K562 (cell line): ENCODE data around the gene FBXL4. TPM values are rescaled to one million over a fixed set of nuclear protein-coding genes. Genes with fewer than 3 reads are reported as not detected.

Experiments
- FOXK1 ChIP-seq: sonication (generic); formaldehyde crosslinking; IDR thresholded peaks from 2 replicates; pipeline ENCODE4 v1.8.0; 2022; ENCODE audit warnings: missing genetic modification reagents, mild to moderate bottlenecking, borderline replicate concordance
- KAT7 ChIP-seq: sonication (generic); formaldehyde crosslinking; IDR thresholded peaks from 2 replicates; pipeline ENCODE4 v1.8.0; 2022; ENCODE audit warnings: missing genetic modification reagents, mild to moderate bottlenecking, borderline replicate concordance
- KLF13 ChIP-seq: fragments of 450-650 bp; IDR thresholded peaks from 2 replicates; pipeline ENCODE4 v1.6.1; 2016; ENCODE audit warnings: missing genetic modification characterization, low read depth, mild to moderate bottlenecking, missing compliant biosample characterization, moderate library complexity, borderline replicate concordance
- MED1 ChIP-seq: sonication (generic); formaldehyde crosslinking; IDR thresholded peaks from 2 replicates; pipeline ENCODE4 v1.8.1; 2023; ENCODE audit warnings: missing genetic modification reagents, borderline replicate concordance
- MEIS2 ChIP-seq: fragments of 450-650 bp; IDR thresholded peaks from 2 replicates; pipeline ENCODE4 v1.6.1; 2014; ENCODE audit warnings: mild to moderate bottlenecking; ENCODE audit not compliant: partially characterized antibody
- MTA2 ChIP-seq: fragments of 450-650 bp; IDR thresholded peaks from 2 replicates; pipeline ENCODE4 v1.6.1; 2016; ENCODE audit warnings: low read depth
- POLR2AphosphoS5 ChIP-seq: IDR thresholded peaks from 2 replicates; pipeline ENCODE4 v1.6.1; 2011; ENCODE audit warnings: mild to moderate bottlenecking, low read depth, low read length, moderate library complexity; ENCODE audit not compliant: control insufficient read depth, insufficient read depth
- RBM22 ChIP-seq: fragments of 200-400 bp; formaldehyde crosslinking; IDR thresholded peaks from 2 replicates; pipeline ENCODE4 v1.6.1; 2018; ENCODE audit warnings: low read length, low read depth; ENCODE audit not compliant: poor library complexity, severe bottlenecking
- RFX1 ChIP-seq: fragments of 450-650 bp; IDR thresholded peaks from 2 replicates; pipeline ENCODE4 v1.6.1; 2016; ENCODE audit warnings: mild to moderate bottlenecking, moderate library complexity
- SRF ChIP-seq, 2 experiments: fragments of 250-450, 450-650 bp in 1 of 2; sonication (Bioruptor Pico) in 1 of 2; sonication (generic) in 1 of 2; formaldehyde crosslinking; IDR thresholded peaks; 2 replicates each; pipeline versions ENCODE4 v1.5.0 to v1.5.1; 2020 to 2022; ENCODE audit warnings: mild to moderate bottlenecking in 1 of 2, missing genetic modification reagents in 1 of 2
- SRSF3 ChIP-seq: fragments of 200-400 bp; formaldehyde crosslinking; IDR thresholded peaks from 2 replicates; pipeline ENCODE4 v1.6.1; 2016; ENCODE audit warnings: mild to moderate bottlenecking, low read length, moderate library complexity; ENCODE audit not compliant: insufficient read depth
- STAT5A ChIP-seq: IDR thresholded peaks from 2 replicates; pipeline ENCODE4 v1.6.1; 2012; ENCODE audit warnings: low read length, inconsistent platforms, borderline replicate concordance
- XRCC4 ChIP-seq: IDR thresholded peaks from one replicate; pipeline ENCODE4 v1.6.1; 2011; ENCODE audit not compliant: insufficient read depth, insufficient read length; ENCODE audit errors: extremely low read depth
- ZBTB12 ChIP-seq: fragments of 250-450 bp; sonication (Bioruptor Pico); IDR thresholded peaks from 2 replicates; pipeline ENCODE4 v1.4.0; 2020
- ZNF140 ChIP-seq: fragments of 250-450 bp; sonication (Bioruptor Pico); IDR thresholded peaks from 2 replicates; pipeline ENCODE4 v1.8.0; 2021; ENCODE audit warnings: moderate library complexity, mild to moderate bottlenecking, inconsistent platforms
- ZNF263 ChIP-seq: sonication (generic); formaldehyde crosslinking; IDR thresholded peaks from 2 replicates; pipeline ENCODE4 v1.8.0; 2022; ENCODE audit warnings: mild to moderate bottlenecking, missing genetic modification reagents, borderline replicate concordance
- ZNF318 ChIP-seq, 2 experiments: fragments of 450-650 bp; IDR thresholded peaks; 2 replicates each; pipeline ENCODE4 v1.6.1; 2016; ENCODE audit warnings: mild to moderate bottlenecking in 2 of 2, borderline replicate concordance in 1 of 2, low read depth in 1 of 2, moderate library complexity in 1 of 2
- polyA plus RNA-seq, 8 experiments: library from polyadenylated mRNA; depleted of rRNA in 4 of 8; stranded (reverse) in 5 of 8; unstranded in 3 of 8; fragments of >200 nt; fragmentation: Nextera tagmentation in 2 of 8; fragmentation: Illumina TruSeq in 1 of 8; extraction: Ambion mirVana in 2 of 8; extraction: Trizol in 1 of 8; gene quantifications; 2 replicates each; pipeline versions ENCODE4 v1.2.1 to v1.2.3, GENCODE V29; 2011 to 2014; ENCODE audit warnings: inconsistent platforms in 1 of 8, missing spikeins in 1 of 8
- total RNA-seq, 7 experiments: library from RNA; depleted of rRNA in 6 of 7; stranded (reverse); fragments of >200 nt in 6 of 7; fragmentation: Illumina TruSeq in 2 of 7; extraction: Trizol in 2 of 7; gene quantifications; 2 replicates each; pipeline versions ENCODE4 v1.2.1 to v1.2.3, GENCODE V29; 2011 to 2021; ENCODE audit warnings: low replicate concordance in 1 of 7

FBXL4 gene
- total and polyA plus RNA-seq, 9 of the 15 experiments (the other 6 are each of a cell fraction or from before 2014, with no cell fraction given), result 4.2 to 23.1 (median 7.7) TPM

- no peak for TF ChIP-seq XRCC4
- no peak for TF ChIP-seq ZNF140
- TF ChIP-seq RBM22, result no peak
- TF ChIP-seq POLR2AphosphoS5, result peak; percentile 65
- peak; percentile 28 for TF ChIP-seq MEIS2
- TF ChIP-seq FOXK1 (CRISPR knock-in tag), result no peak
- peak; percentile 31; the same call in 1 of the 2 replicates for TF ChIP-seq STAT5A
- TF ChIP-seq MTA2, result peak; percentile 60
- TF ChIP-seq MED1 (CRISPR knock-in tag), result no peak
- 0 out of 2 replicates have a peak, but pooled peaks have one; percentile 48 for TF ChIP-seq KLF13 (tag)
- no peak for TF ChIP-seq ZBTB12
- TF ChIP-seq RFX1, result peak; percentile 70
- TF ChIP-seq SRSF3, result no peak
- TF ChIP-seq ZNF318 (IDR thresholded peaks at IDR 0.05; ENCODE audit: borderline replicate concordance in 1 of 2, low read depth in 1 of 2), result no peak
- peak; percentile 96 for TF ChIP-seq ZNF263 (CRISPR knock-in tag)
- TF ChIP-seq SRF (CRISPR knock-in tag; IDR thresholded peaks at IDR 0.05), result 0 out of 4 replicates have a peak, but pooled peaks of 1 of the 2 experiments have one; percentile 15
- TF ChIP-seq KAT7 (CRISPR knock-in tag), result no peak
These were observed 113.4 kb downstream of the FBXL4 start, which contains the start of gene POU3F2 (continued) for GRCh38 chr6:98834060-98835031.
